B cell (primary cell): Measurements from ENCODE around the gene GBX1. TPM values are rescaled to one million over a fixed set of nuclear protein-coding genes. Genes with fewer than 3 reads are reported as not detected.

Experiments
- ATAC-seq: fragments of 200-7000 bp; cut with Tn5 transposase; one replicate; pipeline ENCODE4 v1.10.0; 2021; ENCODE audit warnings: low read depth, mild to moderate bottlenecking, moderate number of reproducible peaks, moderate library complexity
- CTCF ChIA-PET: fragments of 350-600 bp; sonication (Branson Sonifier 250); formaldehyde crosslinking; loops from one replicate; lab custom pipeline; 2021; ENCODE audit warnings: antibody characterized with exemption, inconsistent platforms; lab: Charles Lee
- POLR2A ChIA-PET: fragments of 350-600 bp; sonication (Branson Sonifier 250); formaldehyde crosslinking; loops from one replicate; lab custom pipeline; 2021; ENCODE audit warnings: antibody characterized with exemption; lab: Charles Lee
- DNase-seq: peaks from one replicate; pipeline ENCODE4 v3.0.0; 2013
- H2AFZ ChIP-seq: 2 replicates; pipeline ENCODE4 v1.6.1; 2012; ENCODE audit warnings: mild to moderate bottlenecking, low read depth, low read length; ENCODE audit not compliant: insufficient read depth, poor library complexity, severe bottlenecking
- H3K27ac ChIP-seq, 2 donors: 1 replicate in 1 of 2; 2 replicates in 1 of 2; pipeline ENCODE4 v1.5.1; 2012 to 2013; ENCODE audit warnings: low read length in 2 of 2, mild to moderate bottlenecking in 2 of 2, moderate library complexity in 1 of 2
- H3K27me3 ChIP-seq, 4 experiments: fragments of 200-600 bp in 1 of 4; sonication (generic) in 1 of 4; replicated peaks in 1 of 4; 1 replicate in 2 of 4; 2 replicates in 2 of 4; pipeline versions ENCODE4 v1.6.1 to v1.7.0; 2013 to 2016; ENCODE audit warnings: low read length in 3 of 4, mild to moderate bottlenecking in 2 of 4, mixed read lengths in 1 of 4, moderate library complexity in 1 of 4; ENCODE audit not compliant: insufficient read depth in 4 of 4, control insufficient read depth in 3 of 4; ENCODE audit errors: control extremely low read depth in 1 of 4
- H3K36me3 ChIP-seq, 2 experiments: replicated peaks in 1 of 2; 1 replicate in 1 of 2; 2 replicates in 1 of 2; pipeline versions ENCODE4 v1.6.1 to v1.7.1; 2013; ENCODE audit warnings: low read length in 1 of 2; ENCODE audit not compliant: insufficient read depth in 2 of 2, control insufficient read depth in 1 of 2; ENCODE audit errors: control extremely low read depth in 1 of 2, extremely low read depth in 1 of 2
- H3K4me1 ChIP-seq, 2 donors: fragments of 200-600 bp in 1 of 2; sonication (generic) in 1 of 2; 1 replicate in 1 of 2; 2 replicates in 1 of 2; pipeline versions ENCODE4 v1.5.1 to v1.6.1; 2013 to 2017; ENCODE audit warnings: low read length in 2 of 2; ENCODE audit not compliant: control insufficient read depth in 2 of 2, insufficient read depth in 2 of 2
- H3K4me2 ChIP-seq: replicated peaks from 2 replicates; pipeline ENCODE3; 2012; ENCODE audit warnings: mild to moderate bottlenecking, low read depth, low read length; ENCODE audit not compliant: poor library complexity, severe bottlenecking
- H3K4me3 ChIP-seq, 5 experiments: fragments of 200-600 bp in 1 of 5; sonication (generic) in 1 of 5; 1 replicate in 3 of 5; 2 replicates in 2 of 5; pipeline versions ENCODE4 v1.5.1 to v1.7.0; 2011 to 2016; ENCODE audit warnings: low read length in 4 of 5, mild to moderate bottlenecking in 4 of 5, low read depth in 2 of 5, control low read depth in 1 of 5, moderate library complexity in 1 of 5; ENCODE audit not compliant: insufficient read depth in 1 of 5; ENCODE audit errors: control extremely low read depth in 1 of 5, extremely low read depth in 1 of 5
- H3K79me2 ChIP-seq: fragments of 200-600 bp; sonication (generic); one replicate; pipeline ENCODE4 v1.6.0; 2016; ENCODE audit warnings: low read length; ENCODE audit not compliant: control insufficient read depth, insufficient read depth
- H3K9ac ChIP-seq: fragments of 200-600 bp; sonication (generic); 2 replicates; pipeline ENCODE4 v1.6.1; 2017; ENCODE audit warnings: mild to moderate bottlenecking, low read length, moderate library complexity
- H3K9me3 ChIP-seq, 3 donors: one replicate each; pipeline versions ENCODE4 v1.6.1 to v1.7.1; 2013; ENCODE audit warnings: low read length in 2 of 3; ENCODE audit not compliant: control insufficient read depth in 2 of 3, insufficient read depth in 1 of 3; ENCODE audit errors: control extremely low read depth in 1 of 3
- H4K20me1 ChIP-seq: 2 replicates; pipeline ENCODE4 v1.6.0; 2012; ENCODE audit warnings: mild to moderate bottlenecking, low read length; ENCODE audit not compliant: insufficient read depth, control insufficient read depth, poor library complexity, severe bottlenecking
- H3K27ac Mint-ChIP-seq: one replicate; pipeline ENCODE4 v1.8.0; 2021; ENCODE audit warnings: mixed read lengths
- H3K27me3 Mint-ChIP-seq: one replicate; pipeline ENCODE4 v1.8.0; 2021; ENCODE audit warnings: mixed read lengths
- H3K4me1 Mint-ChIP-seq: one replicate; pipeline ENCODE4 v1.8.0; 2021; ENCODE audit warnings: mixed read lengths
- H3K4me3 Mint-ChIP-seq: one replicate; pipeline ENCODE4 v1.8.0; 2021; ENCODE audit warnings: mixed read lengths
- H3K9me3 Mint-ChIP-seq: one replicate; pipeline ENCODE4 v1.8.0; 2022; ENCODE audit warnings: mixed read lengths; ENCODE audit not compliant: insufficient read depth
- CTCF ChIP-seq: fragments of 200-600 bp; IDR thresholded peaks from one replicate; pipeline ENCODE4 v1.8.0; 2022; ENCODE audit warnings: antibody characterized with exemption, mild to moderate bottlenecking
- EZH2 ChIP-seq: IDR thresholded peaks from 2 replicates; pipeline ENCODE4 v1.6.1; 2012; ENCODE audit warnings: borderline replicate concordance, low read depth, mild to moderate bottlenecking, moderate library complexity, low read length; ENCODE audit not compliant: insufficient read depth, poor library complexity, severe bottlenecking
- WGBS: methylation state at CpG from one replicate; pipeline ENCODE4 v1.1.5; 2013; ENCODE audit warnings: missing lambda C conversion rate; ENCODE audit not compliant: insufficient coverage; 5-methylcytosine and 5-hydroxymethylcytosine counted together
- intact Hi-C: fragments of 100-400 bp; cut with micrococcal nuclease; formaldehyde crosslinking; loops from one replicate; pipeline ENCODE4 v1.10.0; 2022
- polyA plus RNA-seq: library from polyadenylated mRNA; depleted of rRNA; stranded (reverse); fragments of >200 nt; gene quantifications from 2 replicates; pipeline ENCODE4 v1.2.3, GENCODE V29; 2012
- total RNA-seq, 2 donors: library from RNA; stranded (reverse); fragments of 120-200 nt in 1 of 2; gene quantifications; 1 replicate in 1 of 2; 2 replicates in 1 of 2; pipeline versions ENCODE4 v1.2.3 to v1.2.4, GENCODE V29; 2013 to 2022

The GBX1 gene
- total and polyA plus RNA-seq, 2 donors (not counting 1 experiment from before 2014, with no cell fraction given): not detected

GRCh38 chr7:151193203-151193978 lies 25.9 kb upstream of the GBX1 start:
- H3K4me3 Mint-ChIP-seq: no peak overlapping the region
- no peak for DNase-seq
- peaks cover 13% of the 10 kb centered on the region for H3K27me3 Mint-ChIP-seq

More at GRCh38 chr7:151193203-151193978, 25.9 kb upstream of the GBX1 start:
- ATAC-seq: no peak
- no peak overlapping the region for H2AFZ ChIP-seq
- peaks cover 0 to 13% (median 0%) of the 10 kb centered on the region in 4 experiments for H3K27me3 ChIP-seq
- POLR2A ChIA-PET: no interaction called here
- TF ChIP-seq EZH2 (no peak), CTCF (no peak)
- H3K27ac ChIP-seq: no peak overlapping the region
- no peaks in the 10 kb centered on the region for H3K4me1 ChIP-seq
- no peaks in the 10 kb centered on the region for H3K36me3 ChIP-seq
- CTCF ChIA-PET: no interaction called here
- H3K9me3 ChIP-seq: no peaks in the 10 kb centered on the region
- no peak overlapping the region for H3K4me3 ChIP-seq
- Mint-ChIP-seq H3K27ac (no peak overlapping the region), H3K4me1 (no peaks in the 10 kb centered on the region), H3K9me3 (no peaks in the 10 kb centered on the region)
- intact Hi-C loops: no loop called here
- no peak overlapping the region for H3K4me2 ChIP-seq
- WGBS: 90% methylated on average over 8 of the region's 14 CpGs
- no peaks in the 10 kb centered on the region for H3K79me2 ChIP-seq
- no peak overlapping the region for H3K9ac ChIP-seq
- no peaks in the 10 kb centered on the region for H4K20me1 ChIP-seq
